Brain microvascular endothelial cell (primary cell): ENCODE data around the gene LTBP1.
A peak's percentile ranks its signal among the peaks of the same experiment; 100 is the strongest.

Source experiments
- DNase-seq: peaks from one replicate; pipeline ENCODE4 v3.0.0-alpha.2; 2020
- H3K27ac ChIP-seq: fragments of 250-450 bp; sonication (Bioruptor Pico); 2 replicates; pipeline ENCODE4 v1.5.1; 2020; ENCODE audit warnings: mild to moderate bottlenecking, moderate library complexity
- H3K27me3 ChIP-seq: fragments of 250-450 bp; sonication (Bioruptor Pico); replicated peaks from 2 replicates; pipeline ENCODE4 v1.5.1; 2020; ENCODE audit warnings: mild to moderate bottlenecking
- H3K36me3 ChIP-seq: fragments of 250-450 bp; sonication (Bioruptor Pico); replicated peaks from 2 replicates; pipeline ENCODE4 v1.5.1; 2020; ENCODE audit warnings: mild to moderate bottlenecking
- H3K4me3 ChIP-seq: 2 replicates; pipeline ENCODE4 v1.5.1; 2011; ENCODE audit warnings: low read depth, mild to moderate bottlenecking, control low read depth, low read length, moderate library complexity
- CTCF ChIP-seq: IDR thresholded peaks from 2 replicates; pipeline ENCODE4 v1.5.1; 2011; ENCODE audit warnings: low read depth, mild to moderate bottlenecking, moderate library complexity, low read length, control low read depth, inconsistent platforms; ENCODE audit errors: missing control alignments
- in situ Hi-C: cut with HindIII; loops from 2 replicates; pipeline ENCODE4 v1.10.0; 2017; ENCODE audit warnings: low sequenced_read_pairs, low pct_ligation_motif_present

The LTBP1 gene

GRCh38 chr2:33015421-33016142 is 68.8 kb downstream of the LTBP1 start:
- peak; percentile 64 for DNase-seq
- TF ChIP-seq CTCF = no peak
- H3K4me3 ChIP-seq = no peak overlapping the region
- no peaks in the 10 kb centered on the region for H3K27me3 ChIP-seq
- in situ Hi-C loops = no loop called here
- H3K27ac ChIP-seq = peak overlapping the region; percentile 27
- no peaks in the 10 kb centered on the region for H3K36me3 ChIP-seq

DNA sequence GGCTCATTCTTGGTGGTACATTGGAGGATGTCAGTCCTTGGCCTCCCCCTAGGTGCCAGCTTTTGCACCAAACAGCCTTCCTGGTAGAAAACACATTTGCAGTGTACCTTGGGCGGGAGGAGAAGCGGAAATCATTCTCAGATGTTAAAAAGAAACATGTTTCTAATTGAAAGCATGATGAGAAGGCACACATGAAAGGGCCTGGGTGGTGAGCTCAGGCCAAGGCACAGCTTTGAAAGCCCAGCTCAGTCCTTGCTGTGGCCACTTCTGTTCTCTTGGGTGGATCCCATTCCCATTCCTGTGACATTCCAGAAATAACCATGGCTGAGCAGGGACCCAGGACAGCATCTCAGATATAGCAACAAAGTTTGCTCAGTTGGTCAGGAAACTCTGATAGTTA is 71.5 kb downstream of the LTBP1 start:
- H3K4me3 ChIP-seq = no peak overlapping the region
- no peak overlapping the region for H3K27ac ChIP-seq
- in situ Hi-C loops = no loop called here
- no peak for TF ChIP-seq CTCF
- H3K27me3 ChIP-seq = no peaks in the 10 kb centered on the region
- no peaks in the 10 kb centered on the region for H3K36me3 ChIP-seq
- DNase-seq = no peak

- TF ChIP-seq CTCF = no peak
- DNase-seq = no peak
- in situ Hi-C loops = no loop called here
- H3K27me3 ChIP-seq = no peaks in the 10 kb centered on the region
- H3K27ac ChIP-seq = no peak overlapping the region
- H3K4me3 ChIP-seq = no peak overlapping the region
- no peaks in the 10 kb centered on the region for H3K36me3 ChIP-seq
Measured at GRCh38 chr2:33019796-33020195, 73.0 kb downstream of the LTBP1 start.

DNA sequence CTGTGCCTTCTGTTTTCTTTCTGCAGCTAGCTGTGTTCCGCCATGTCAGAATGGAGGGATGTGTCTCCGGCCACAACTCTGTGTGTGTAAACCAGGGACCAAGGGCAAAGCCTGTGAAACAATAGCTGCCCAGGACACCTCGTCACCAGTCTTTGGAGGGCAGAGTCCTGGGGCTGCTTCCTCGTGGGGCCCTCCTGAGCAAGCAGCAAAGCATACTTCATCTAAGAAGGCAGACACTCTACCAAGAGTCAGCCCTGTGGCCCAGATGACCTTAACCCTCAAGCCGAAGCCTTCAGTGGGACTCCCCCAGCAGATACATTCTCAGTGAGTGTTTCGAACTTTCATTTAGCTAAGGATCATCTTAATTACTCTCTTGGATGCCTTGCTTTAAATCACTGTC is 74.1 kb downstream of the LTBP1 start:
- in situ Hi-C loops = no loop called here
- H3K27ac ChIP-seq = peak overlapping the region; percentile 87
- H3K27me3 ChIP-seq = no peaks in the 10 kb centered on the region
- no peak for TF ChIP-seq CTCF
- no peaks in the 10 kb centered on the region for H3K36me3 ChIP-seq
- H3K4me3 ChIP-seq = no peak overlapping the region
- DNase-seq = no peak

DNA sequence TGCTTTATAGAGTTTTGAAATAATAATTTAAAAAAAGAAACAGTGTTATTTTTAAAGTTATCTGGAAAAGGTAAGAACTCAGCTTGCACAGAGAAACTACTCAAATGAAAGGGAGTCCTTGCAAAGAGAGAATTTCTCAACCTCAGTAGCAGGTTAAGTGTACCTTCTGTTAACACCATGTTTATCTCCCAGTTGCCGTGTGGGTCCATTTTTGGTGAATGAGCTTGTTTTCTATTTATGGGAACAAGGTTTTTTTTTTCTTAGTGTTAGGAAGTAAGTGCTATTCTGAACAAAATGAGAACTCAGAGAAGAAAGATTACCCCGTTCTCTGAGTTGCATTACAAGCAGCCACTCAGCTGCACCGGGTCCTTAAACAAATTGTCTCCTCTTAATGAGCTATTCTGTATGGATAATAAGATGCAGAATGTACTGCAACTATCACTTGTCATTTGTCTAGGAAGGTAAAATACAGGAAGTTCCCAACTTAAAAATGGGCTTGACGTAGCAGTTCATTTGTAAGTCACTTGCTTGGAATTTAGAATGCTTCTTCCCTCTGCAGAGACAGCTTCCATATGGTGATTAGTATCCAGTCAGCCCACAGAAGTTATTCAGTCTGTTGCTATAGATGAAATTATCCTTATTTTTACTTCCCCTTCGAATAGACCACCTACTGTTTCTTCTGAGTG is 74.9 kb downstream of the LTBP1 start:
- TF ChIP-seq CTCF = no peak
- Histone ChIP-seq H3K27ac (peak overlapping the region; percentile 87), H3K4me3 (no peak overlapping the region), H3K36me3 (no peaks in the 10 kb centered on the region), H3K27me3 (no peaks in the 10 kb centered on the region)
- in situ Hi-C loops = no loop called here
- peak; percentile 52 for DNase-seq
